GM21528 (cell line): ENCODE measurements around the gene MYOG.

Source experiments
- ATAC-seq: cut with Tn5 transposase; IDR thresholded peaks from one replicate; pipeline ENCODE4 v1.9.1; 2021; ENCODE audit warnings: mild to moderate bottlenecking, moderate library complexity; ENCODE audit not compliant: unreplicated experiment, low FRiP score

MYOG gene

GRCh38 chr1:203049077-203049476 is 36.7 kb downstream of the MYOG start:
- ATAC-seq = no peak

GRCh38 chr1:203048555-203049051 is 37.2 kb downstream of the MYOG start:
- ATAC-seq = no peak

- no peak for ATAC-seq
Observed at GRCh38 chr1:203048086-203048485, 37.7 kb downstream of the MYOG start.

- ATAC-seq = no peak
Observed at GRCh38 chr1:203046984-203047630, 38.7 kb downstream of the MYOG start.

GRCh38 chr1:203045821-203046594 is 39.8 kb downstream of the MYOG start:
- no peak for ATAC-seq

- no peak for ATAC-seq
Observed at GRCh38 chr1:203045336-203045735, 40.5 kb downstream of the MYOG start.

GRCh38 chr1:203044546-203045250 is 41.1 kb downstream of the MYOG start:
- no peak for ATAC-seq

GRCh38 chr1:203043830-203044545 is 41.8 kb downstream of the MYOG start:
- no peak for ATAC-seq

- ATAC-seq = no peak
Observed at GRCh38 chr1:203041351-203041932, 44.4 kb downstream of the MYOG start.

- no peak for ATAC-seq
Observed at GRCh38 chr1:203040513-203041275, 45.1 kb downstream of the MYOG start.

GRCh38 chr1:203039609-203040512 is 46.0 kb downstream of the MYOG start:
- ATAC-seq = no peak

- ATAC-seq = no peak
Observed at GRCh38 chr1:203038891-203039608, 46.8 kb downstream of the MYOG start.

- ATAC-seq = no peak
Observed at GRCh38 chr1:203038217-203038741, 47.5 kb downstream of the MYOG start.

GRCh38 chr1:203037509-203038190 is 48.2 kb downstream of the MYOG start:
- ATAC-seq = no peak

GRCh38 chr1:203036537-203036936 is 49.3 kb downstream of the MYOG start:
- ATAC-seq = no peak

GRCh38 chr1:203036135-203036534 is 49.7 kb downstream of the MYOG start:
- ATAC-seq = no peak
